Inflammatory macrophage treated with lipopolysaccharide for 4 hours (primary cell): Measurements from ENCODE around the gene SLC47A1.
A peak's percentile ranks its signal among the peaks of the same experiment; 100 is the strongest.
"Not testable (repeated sequence)": the region's sequence is repeated elsewhere in the genome, so short reads cannot be mapped to it uniquely, and the experiment has no call there.

Experiments used
- DNase-seq: peaks from one replicate; pipeline ENCODE4 v3.0.0-alpha.2; 2020

The SLC47A1 gene

GRCh38 chr17:19533718-19534561, at the start of gene SLC47A1:
SLC47A1 (plus strand) TSS chr17:19533854; CDS start chr17:19533940, 86 bp downstream.
- peak; percentile 39 for DNase-seq

- DNase-seq: no peak
These were observed 47.8 kb upstream of the SLC47A1 start for GRCh38 chr17:19485800-19486340.

- DNase-seq: no peak
These were observed 47.2 kb upstream of the SLC47A1 start for GRCh38 chr17:19486351-19487023.

GRCh38 chr17:19487024-19487600, 46.5 kb upstream of the SLC47A1 start:
- no peak for DNase-seq

- no peak for DNase-seq
These were observed 41.5 kb upstream of the SLC47A1 start for GRCh38 chr17:19492141-19492540.

- no peak for DNase-seq
These were observed 38.5 kb upstream of the SLC47A1 start for GRCh38 chr17:19494961-19495806.

GRCh38 chr17:19495828-19496528, 37.7 kb upstream of the SLC47A1 start:
- peak; percentile 25 for DNase-seq

GRCh38 chr17:19497624-19498023, 36.0 kb upstream of the SLC47A1 start:
- DNase-seq: no peak

GRCh38 chr17:19501219-19501618, 32.4 kb upstream of the SLC47A1 start:
- DNase-seq: no peak

GRCh38 chr17:19502517-19502916, 31.1 kb upstream of the SLC47A1 start:
- DNase-seq: peak; percentile 38

GRCh38 chr17:19505561-19505960, 28.1 kb upstream of the SLC47A1 start:
- not testable (repeated sequence) for DNase-seq

- peak; percentile 74 for DNase-seq
These were observed 25.7 kb upstream of the SLC47A1 start for GRCh38 chr17:19507775-19508576.

- DNase-seq: no peak
These were observed 25.1 kb upstream of the SLC47A1 start for GRCh38 chr17:19508577-19508867.

GRCh38 chr17:19509281-19509852, 24.3 kb upstream of the SLC47A1 start:
- not testable (repeated sequence) for DNase-seq

GRCh38 chr17:19510903-19511302, 22.8 kb upstream of the SLC47A1 start:
- DNase-seq: no peak

- DNase-seq: peak; percentile 71
These were observed 19.7 kb upstream of the SLC47A1 start for GRCh38 chr17:19513897-19514488.

GRCh38 chr17:19517699-19518098, 16.0 kb upstream of the SLC47A1 start:
- no peak for DNase-seq

GRCh38 chr17:19519388-19520291, 14.0 kb upstream of the SLC47A1 start:
- DNase-seq: peak; percentile 43

GRCh38 chr17:19520641-19521040, 13.0 kb upstream of the SLC47A1 start:
- DNase-seq: no peak
